Thoracic aorta (tissue), 2 donors: ENCODE results near the gene MMP28. TPM values are rescaled to one million over a fixed set of nuclear protein-coding genes. Genes with fewer than 3 reads are reported as not detected.

ENCODE experiments used
- ATAC-seq: fragments of 150-250 bp; one replicate; pipeline ENCODE4 v1.8.0; 2017; ENCODE audit warnings: low read depth; ENCODE audit not compliant: insufficient number of reproducible peaks, low FRiP score
- DNase-seq: peaks from one replicate; pipeline ENCODE4 v3.0.0-alpha.2; 2020; ENCODE audit warnings: low spot score
- H3K27ac ChIP-seq, 2 donors: fragments of 200-600 bp; sonication (generic); 1 replicate in 1 of 2; 2 replicates in 1 of 2; pipeline ENCODE4 v1.5.1; 2016; ENCODE audit warnings: mild to moderate bottlenecking in 2 of 2, moderate library complexity in 2 of 2
- H3K27me3 ChIP-seq: fragments of 200-600 bp; sonication (generic); replicated peaks from 2 replicates; pipeline ENCODE4 v1.6.0; 2016; ENCODE audit warnings: mild to moderate bottlenecking; ENCODE audit not compliant: insufficient read depth
- H3K36me3 ChIP-seq: fragments of 200-600 bp; sonication (generic); one replicate; pipeline ENCODE4 v1.5.1; 2016
- H3K4me1 ChIP-seq, 2 donors: fragments of 200-600 bp; sonication (generic); 1 replicate in 1 of 2; 2 replicates in 1 of 2; pipeline versions ENCODE4 v1.5.1 to v1.6.0; 2016; ENCODE audit warnings: low read depth in 2 of 2, mild to moderate bottlenecking in 1 of 2; ENCODE audit not compliant: control insufficient read depth in 1 of 2
- H3K4me3 ChIP-seq: fragments of 200-600 bp; sonication (generic); 2 replicates; pipeline ENCODE4 v1.5.1; 2016; ENCODE audit warnings: mild to moderate bottlenecking
- H3K9me3 ChIP-seq: fragments of 200-600 bp; sonication (generic); 2 replicates; pipeline ENCODE4 v1.5.1; 2016
- CTCF ChIP-seq: fragments of 200-600 bp; sonication (generic); IDR thresholded peaks from one replicate; pipeline ENCODE4 v1.5.1; 2019; ENCODE audit warnings: antibody characterized with exemption
- total RNA-seq, 2 donors: library from RNA; depleted of rRNA; stranded (reverse); fragments of >200 nt; gene quantifications; one replicate each; pipeline versions ENCODE4 v1.1.0 to v1.2.3, GENCODE V29; 2016

Gene MMP28
- total RNA-seq, 2 donors from 2014 or later, result 4.8 to 18.5 TPM

GRCh38 chr17:35731917-35732805, 63.3 kb downstream of the MMP28 start:
- H3K27me3 ChIP-seq, result no peaks in the 10 kb centered on the region
- no peaks in the 10 kb centered on the region for H3K9me3 ChIP-seq
- peak overlapping the region; percentile 82 for H3K4me3 ChIP-seq
- TF ChIP-seq CTCF, result no peak
- no peak for ATAC-seq
- no peaks in the 10 kb centered on the region for H3K36me3 ChIP-seq
- no peak overlapping the region for H3K27ac ChIP-seq
- no peak for DNase-seq
- peaks cover 5 to 17% of the 10 kb centered on the region in 2 donors for H3K4me1 ChIP-seq

GRCh38 chr17:35731239-35731916, 64.1 kb downstream of the MMP28 start, which contains the start of gene RASL10B:
RASL10B (plus strand) TSS chr17:35731639; CDS start chr17:35735185, 3,546 bp downstream.
- Histone ChIP-seq H3K4me1 (peaks cover 5 to 25% of the 10 kb centered on the region in 2 donors), H3K36me3 (no peaks in the 10 kb centered on the region), H3K9me3 (no peaks in the 10 kb centered on the region), H3K27ac (no peak within 1 kb of the TSS), H3K27me3 (no peaks in the 10 kb centered on the region), H3K4me3 (peak within 1 kb of the TSS; percentile 82)
- DNase-seq (no peak), ATAC-seq (no peak)
- TF ChIP-seq CTCF, result no peak

GRCh38 chr17:35730400-35731005, 64.9 kb downstream of the MMP28 start:
- H3K36me3 ChIP-seq, result no peaks in the 10 kb centered on the region
- no peaks in the 10 kb centered on the region for H3K9me3 ChIP-seq
- H3K4me3 ChIP-seq, result no peak overlapping the region
- DNase-seq (no peak), ATAC-seq (no peak)
- no peak for TF ChIP-seq CTCF
- H3K4me1 ChIP-seq, result peaks cover 5 to 32% of the 10 kb centered on the region in 2 donors
- no peaks in the 10 kb centered on the region for H3K27me3 ChIP-seq
- H3K27ac ChIP-seq, result no peak overlapping the region

GRCh38 chr17:35729405-35729833, 66.0 kb downstream of the MMP28 start:
- H3K4me3 ChIP-seq, result no peak overlapping the region
- H3K4me1 ChIP-seq, result peaks cover 5 to 32% of the 10 kb centered on the region in 2 donors
- TF ChIP-seq CTCF, result no peak

GRCh38 chr17:35728551-35728950, 66.9 kb downstream of the MMP28 start:
- H3K27me3 ChIP-seq, result no peaks in the 10 kb centered on the region
- no peaks in the 10 kb centered on the region for H3K9me3 ChIP-seq
- no peak overlapping the region for H3K27ac ChIP-seq
- TF ChIP-seq CTCF, result no peak
- DNase-seq (no peak), ATAC-seq (no peak)
- H3K4me3 ChIP-seq, result no peak overlapping the region
- peaks cover 14% of the 10 kb centered on the region for H3K36me3 ChIP-seq
- peaks cover 5 to 32% of the 10 kb centered on the region in 2 donors for H3K4me1 ChIP-seq

More at GRCh38 chr17:35729405-35729833, 66.0 kb downstream of the MMP28 start:
- no peaks in the 10 kb centered on the region for H3K9me3 ChIP-seq
- peaks cover 6% of the 10 kb centered on the region for H3K36me3 ChIP-seq
- ATAC-seq, result no peak
- no peaks in the 10 kb centered on the region for H3K27me3 ChIP-seq
- no peak for DNase-seq
- H3K27ac ChIP-seq, result no peak overlapping the region
